ENCODE data around the gene TMEM258.

- no peak for TF ChIP-seq GATA2 (IDR thresholded peaks at IDR 0.05; ENCODE audit: insufficient read depth, insufficient read length, low read depth, low read length)
- TF ChIP-seq, protein P1, sequence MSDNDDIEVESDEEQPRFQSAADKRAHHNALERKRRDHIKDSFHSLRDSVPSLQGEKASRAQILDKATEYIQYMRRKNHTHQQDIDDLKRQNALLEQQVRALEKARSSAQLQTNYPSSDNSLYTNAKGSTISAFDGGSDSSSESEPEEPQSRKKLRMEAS (IDR thresholded peaks at IDR 0.05; ENCODE audit: insufficient read depth, insufficient read length), result no peak
- TF ChIP-seq, protein P2, sequence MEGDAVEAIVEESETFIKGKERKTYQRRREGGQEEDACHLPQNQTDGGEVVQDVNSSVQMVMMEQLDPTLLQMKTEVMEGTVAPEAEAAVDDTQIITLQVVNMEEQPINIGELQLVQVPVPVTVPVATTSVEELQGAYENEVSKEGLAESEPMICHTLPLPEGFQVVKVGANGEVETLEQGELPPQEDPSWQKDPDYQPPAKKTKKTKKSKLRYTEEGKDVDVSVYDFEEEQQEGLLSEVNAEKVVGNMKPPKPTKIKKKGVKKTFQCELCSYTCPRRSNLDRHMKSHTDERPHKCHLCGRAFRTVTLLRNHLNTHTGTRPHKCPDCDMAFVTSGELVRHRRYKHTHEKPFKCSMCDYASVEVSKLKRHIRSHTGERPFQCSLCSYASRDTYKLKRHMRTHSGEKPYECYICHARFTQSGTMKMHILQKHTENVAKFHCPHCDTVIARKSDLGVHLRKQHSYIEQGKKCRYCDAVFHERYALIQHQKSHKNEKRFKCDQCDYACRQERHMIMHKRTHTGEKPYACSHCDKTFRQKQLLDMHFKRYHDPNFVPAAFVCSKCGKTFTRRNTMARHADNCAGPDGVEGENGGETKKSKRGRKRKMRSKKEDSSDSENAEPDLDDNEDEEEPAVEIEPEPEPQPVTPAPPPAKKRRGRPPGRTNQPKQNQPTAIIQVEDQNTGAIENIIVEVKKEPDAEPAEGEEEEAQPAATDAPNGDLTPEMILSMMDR (IDR thresholded peaks at IDR 0.05; ENCODE audit: extremely low read depth in 1 of 2, insufficient read depth in 1 of 2, low read depth in 1 of 2, low read length in 2 of 2), result no peak
- TF ChIP-seq MYC (IDR thresholded peaks at IDR 0.05; ENCODE audit: low read depth, low read length), result no peak
- no peak for TF ChIP-seq POLR2A (IDR thresholded peaks at IDR 0.05; ENCODE audit: low read depth, low read length)
- no peak for TF ChIP-seq FOS (IDR thresholded peaks at IDR 0.05; ENCODE audit: borderline replicate concordance, insufficient read depth, low read length)
- no peak for TF ChIP-seq POLR2AphosphoS5 (IDR thresholded peaks at IDR 0.05; ENCODE audit: insufficient read depth, low read depth, low read length)
- no peak for TF ChIP-seq EZH2 (IDR thresholded peaks at IDR 0.05; ENCODE audit: borderline replicate concordance, low read depth, low read length, severe bottlenecking)
Measured at GRCh38 chr11:61777234-61778090, 14.9 kb downstream of the TMEM258 start.
